H9 (cell line): Measurements from ENCODE around the gene SULT1A2. TPM values are rescaled to one million over a fixed set of nuclear protein-coding genes. Genes with fewer than 3 reads are reported as not detected.

Source experiments
- DNase-seq: peaks from one replicate; pipeline ENCODE4 v3.0.0-alpha.2; 2017
- H2AFZ ChIP-seq: one replicate; pipeline ENCODE4 v1.6.1; 2013; ENCODE audit warnings: mild to moderate bottlenecking, low read length, control low read depth, moderate library complexity
- H2AK5ac ChIP-seq: 2 replicates; pipeline ENCODE4 v1.6.1; 2013; ENCODE audit warnings: low read length, control low read depth, mixed read lengths; ENCODE audit not compliant: insufficient read length
- H2BK120ac ChIP-seq: one replicate; pipeline ENCODE4 v1.6.1; 2013; ENCODE audit warnings: low read depth, mild to moderate bottlenecking, low read length, control low read depth, inconsistent platforms; ENCODE audit not compliant: poor library complexity, severe bottlenecking
- H2BK12ac ChIP-seq: 2 replicates; pipeline ENCODE4 v1.6.1; 2013; ENCODE audit warnings: low read length, control low read depth, mixed read lengths, low read depth; ENCODE audit not compliant: insufficient read length
- H2BK15ac ChIP-seq: 2 replicates; pipeline ENCODE4 v1.6.1; 2013; ENCODE audit warnings: low read depth, low read length, control low read depth
- H2BK20ac ChIP-seq: one replicate; pipeline ENCODE4 v1.6.1; 2013; ENCODE audit warnings: low read depth, mild to moderate bottlenecking, low read length, control low read depth, inconsistent platforms; ENCODE audit not compliant: poor library complexity, severe bottlenecking
- H2BK5ac ChIP-seq: 2 replicates; pipeline ENCODE4 v1.6.1; 2013; ENCODE audit warnings: low read length, control low read depth, mixed read lengths; ENCODE audit not compliant: insufficient read length
- H3K14ac ChIP-seq: 2 replicates; pipeline ENCODE4 v1.6.1; 2013; ENCODE audit warnings: low read length, control low read depth; ENCODE audit not compliant: insufficient read depth
- H3K18ac ChIP-seq: 2 replicates; pipeline ENCODE4 v1.6.1; 2013; ENCODE audit warnings: low read depth, mild to moderate bottlenecking, mixed read lengths, low read length, control low read depth; ENCODE audit not compliant: insufficient read length
- H3K23ac ChIP-seq: 2 replicates; pipeline ENCODE4 v1.6.1; 2013; ENCODE audit warnings: low read length, control low read depth, mixed read lengths, low read depth; ENCODE audit not compliant: insufficient read length
- H3K23me2 ChIP-seq: 2 replicates; pipeline ENCODE4 v1.6.1; 2013; ENCODE audit warnings: low read depth, mild to moderate bottlenecking, mixed read lengths, low read length, control low read depth; ENCODE audit not compliant: insufficient read length, poor library complexity, severe bottlenecking
- H3K27ac ChIP-seq: 2 replicates; pipeline ENCODE4 v1.5.1; 2013; ENCODE audit warnings: low read length, control low read depth, mixed read lengths, low read depth; ENCODE audit not compliant: insufficient read length
- H3K27me3 ChIP-seq: 2 replicates; pipeline ENCODE4 v1.6.1; 2013; ENCODE audit warnings: low read length, control low read depth, inconsistent platforms; ENCODE audit not compliant: insufficient read depth
- H3K4ac ChIP-seq: 2 replicates; pipeline ENCODE4 v1.6.1; 2013; ENCODE audit warnings: low read depth, mild to moderate bottlenecking, control low read depth, inconsistent platforms, low read length, moderate library complexity
- H3K4me1 ChIP-seq: 2 replicates; pipeline ENCODE4 v1.6.1; 2013; ENCODE audit warnings: low read length, control low read depth, inconsistent platforms; ENCODE audit not compliant: insufficient read depth
- H3K4me2 ChIP-seq: 2 replicates; pipeline ENCODE4 v1.6.1; 2013; ENCODE audit warnings: low read length, control low read depth, mixed read lengths; ENCODE audit not compliant: insufficient read length, insufficient read depth
- H3K56ac ChIP-seq: 2 replicates; pipeline ENCODE4 v1.6.1; 2013; ENCODE audit warnings: low read depth, mild to moderate bottlenecking, mixed read lengths, low read length, control low read depth; ENCODE audit not compliant: insufficient read length
- H3K79me1 ChIP-seq: 2 replicates; pipeline ENCODE4 v1.6.1; 2013; ENCODE audit warnings: low read depth, mild to moderate bottlenecking, moderate library complexity, low read length, control low read depth, inconsistent platforms; ENCODE audit not compliant: insufficient read depth, poor library complexity, severe bottlenecking
- H3K79me2 ChIP-seq: 2 replicates; pipeline ENCODE4 v1.6.1; 2013; ENCODE audit warnings: low read length, control low read depth, inconsistent platforms; ENCODE audit not compliant: insufficient read depth
- H3K9ac ChIP-seq: 2 replicates; pipeline ENCODE4 v1.6.1; 2013; ENCODE audit warnings: low read length, control low read depth, mixed read lengths; ENCODE audit not compliant: insufficient read length; ENCODE audit errors: extremely low read depth
- H3K9me3 ChIP-seq: one replicate; pipeline ENCODE4 v1.6.1; 2013; ENCODE audit warnings: low read depth, low read length, inconsistent platforms; ENCODE audit not compliant: control insufficient read depth
- H3T11ph ChIP-seq: one replicate; pipeline ENCODE4 v1.6.1; 2013; ENCODE audit warnings: mild to moderate bottlenecking, low read length, control low read depth, inconsistent platforms
- H4K20me1 ChIP-seq: one replicate; pipeline ENCODE4 v1.6.1; 2013; ENCODE audit not compliant: control insufficient read depth, insufficient read length, insufficient read depth
- H4K5ac ChIP-seq: 2 replicates; pipeline ENCODE4 v1.6.1; 2013; ENCODE audit warnings: low read depth, mild to moderate bottlenecking, mixed read lengths, low read length, control low read depth; ENCODE audit not compliant: insufficient read length
- H4K8ac ChIP-seq: replicated peaks from 2 replicates; pipeline ENCODE4 v1.6.1; 2013; ENCODE audit warnings: low read length, control low read depth, mixed read lengths, low read depth; ENCODE audit not compliant: insufficient read length
- H4K91ac ChIP-seq: 2 replicates; pipeline ENCODE4 v1.6.1; 2013; ENCODE audit warnings: low read depth, mild to moderate bottlenecking, moderate library complexity, mixed read lengths, low read length, control low read depth; ENCODE audit not compliant: insufficient read length
- H3K27ac Mint-ChIP-seq, 3 experiments: 2 replicates in 2 of 3; 3 replicates in 1 of 3; pipeline ENCODE4 v1.8.0; 2020 to 2021; ENCODE audit warnings: mixed read lengths in 3 of 3, mild to moderate bottlenecking in 1 of 3, moderate library complexity in 1 of 3
- H3K27me3 Mint-ChIP-seq: 2 replicates; pipeline ENCODE4 v1.8.0; 2021; ENCODE audit warnings: low read depth, mild to moderate bottlenecking, moderate library complexity, mixed read lengths
- H3K36me3 Mint-ChIP-seq, 3 experiments: 2 replicates in 2 of 3; 3 replicates in 1 of 3; pipeline ENCODE4 v1.8.0; 2020 to 2021; ENCODE audit warnings: low read depth in 3 of 3, mixed read lengths in 3 of 3; ENCODE audit not compliant: insufficient read depth in 1 of 3
- H3K4me1 Mint-ChIP-seq, 2 experiments: 2 replicates each; pipeline ENCODE4 v1.8.0; 2020; ENCODE audit warnings: mixed read lengths in 2 of 2
- H3K4me3 Mint-ChIP-seq, 2 experiments: 2 replicates in 1 of 2; 3 replicates in 1 of 2; pipeline ENCODE4 v1.8.0; 2020 to 2021; ENCODE audit warnings: mild to moderate bottlenecking in 2 of 2, mixed read lengths in 2 of 2, moderate library complexity in 1 of 2
- H3K9me3 Mint-ChIP-seq, 2 experiments: 2 replicates in 1 of 2; 3 replicates in 1 of 2; pipeline ENCODE4 v1.8.0; 2020; ENCODE audit warnings: mild to moderate bottlenecking in 2 of 2, mixed read lengths in 2 of 2, moderate library complexity in 1 of 2
- WGBS: extraction: QIAGEN DNeasy Blood & Tissue Kit; methylation state at CpG from one replicate; pipeline ENCODE4 v1.1.7; 2013; ENCODE audit warnings: missing lambda C conversion rate, low lambda C conversion rate, mixed read lengths; ENCODE audit not compliant: insufficient read length; ENCODE audit errors: extremely low coverage; 5-methylcytosine and 5-hydroxymethylcytosine counted together
- total RNA-seq: library from RNA; stranded (reverse); gene quantifications from 2 replicates; pipeline ENCODE4 v1.2.1, GENCODE V29; 2021
- TF ChIP-seq, protein P1 (sequence below): fragments of 200-600 bp; sonication (generic); conservative IDR thresholded peaks from 3 replicates; pipeline ENCODE4 v1.8.0; 2021; ENCODE audit warnings: antibody characterized with exemption, mild to moderate bottlenecking

The SULT1A2 gene
- total RNA-seq, 1 experiment from 2014 or later, result 0.66 TPM

DNA sequence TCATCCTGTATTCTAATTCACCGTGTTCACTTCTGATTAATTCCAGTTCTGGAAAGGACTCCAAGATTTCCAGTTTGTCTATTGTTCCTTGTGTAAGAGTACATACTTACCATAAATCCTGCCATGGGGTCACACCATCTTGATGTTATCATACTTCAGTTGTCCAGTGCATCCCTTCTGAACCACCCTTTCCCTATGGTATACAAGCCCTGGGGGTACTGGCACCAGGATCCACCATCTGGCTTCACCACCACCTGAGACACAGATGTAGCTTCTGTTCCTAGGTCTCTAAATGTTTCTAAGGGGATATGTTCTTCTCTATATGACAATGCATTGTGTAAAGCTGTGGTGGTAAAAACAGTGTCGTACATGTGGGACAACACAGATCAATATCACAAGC, 21.9 kb downstream of the SULT1A2 start:
- no peaks in the 10 kb centered on the region for H3K79me2 ChIP-seq
- no peak for DNase-seq

More for the DNA sequence above, 21.9 kb downstream of the SULT1A2 start:
- Histone ChIP-seq H3K27ac (no peak overlapping the region), H4K91ac (no peak overlapping the region), H3K56ac (no peak overlapping the region), H3T11ph (no peak overlapping the region), H3K23me2 (no peaks in the 10 kb centered on the region), H3K18ac (no peak overlapping the region), H2AK5ac (no peak overlapping the region), H4K5ac (no peak overlapping the region), H3K14ac (no peak overlapping the region), H2AFZ (no peak overlapping the region), H3K23ac (no peak overlapping the region), H2BK120ac (no peak overlapping the region), H3K4ac (no peak overlapping the region), H3K27me3 (no peaks in the 10 kb centered on the region), H3K9me3 (no peaks in the 10 kb centered on the region), H3K79me1 (no peaks in the 10 kb centered on the region), H3K4me1 (no peaks in the 10 kb centered on the region; the same call in 1 of the 2 replicates), H3K4me2 (no peak overlapping the region), H2BK12ac (no peak overlapping the region), H2BK5ac (no peak overlapping the region), H2BK20ac (no peak overlapping the region), H4K8ac (no peak overlapping the region), H2BK15ac (no peak overlapping the region), H3K9ac (no peak overlapping the region), H4K20me1 (no peaks in the 10 kb centered on the region)
- no peak overlapping the region for H3K4me3 Mint-ChIP-seq
- no peaks in the 10 kb centered on the region for H3K9me3 Mint-ChIP-seq
- WGBS, result no CpG with 5 or more reads among the region's 2 CpGs
- H3K27me3 Mint-ChIP-seq, result no peaks in the 10 kb centered on the region
- H3K4me1 Mint-ChIP-seq, result peaks cover 27 to 28% of the 10 kb centered on the region in 2 experiments
- peaks cover 0 to 3% (median 2%) of the 10 kb centered on the region in 3 experiments; a peak in 2 of 7 replicates for H3K36me3 Mint-ChIP-seq
- no peak overlapping the region for H3K27ac Mint-ChIP-seq
- TF ChIP-seq, protein P1, sequence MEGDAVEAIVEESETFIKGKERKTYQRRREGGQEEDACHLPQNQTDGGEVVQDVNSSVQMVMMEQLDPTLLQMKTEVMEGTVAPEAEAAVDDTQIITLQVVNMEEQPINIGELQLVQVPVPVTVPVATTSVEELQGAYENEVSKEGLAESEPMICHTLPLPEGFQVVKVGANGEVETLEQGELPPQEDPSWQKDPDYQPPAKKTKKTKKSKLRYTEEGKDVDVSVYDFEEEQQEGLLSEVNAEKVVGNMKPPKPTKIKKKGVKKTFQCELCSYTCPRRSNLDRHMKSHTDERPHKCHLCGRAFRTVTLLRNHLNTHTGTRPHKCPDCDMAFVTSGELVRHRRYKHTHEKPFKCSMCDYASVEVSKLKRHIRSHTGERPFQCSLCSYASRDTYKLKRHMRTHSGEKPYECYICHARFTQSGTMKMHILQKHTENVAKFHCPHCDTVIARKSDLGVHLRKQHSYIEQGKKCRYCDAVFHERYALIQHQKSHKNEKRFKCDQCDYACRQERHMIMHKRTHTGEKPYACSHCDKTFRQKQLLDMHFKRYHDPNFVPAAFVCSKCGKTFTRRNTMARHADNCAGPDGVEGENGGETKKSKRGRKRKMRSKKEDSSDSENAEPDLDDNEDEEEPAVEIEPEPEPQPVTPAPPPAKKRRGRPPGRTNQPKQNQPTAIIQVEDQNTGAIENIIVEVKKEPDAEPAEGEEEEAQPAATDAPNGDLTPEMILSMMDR, result no peak
